SK-N-SH (cell line): ENCODE data around the gene ANKRD33B. TPM values are rescaled to one million over a fixed set of nuclear protein-coding genes. Genes with fewer than 3 reads are reported as not detected.
A peak's percentile ranks its signal among the peaks of the same experiment; 100 is the strongest.

Experiments
- CTCF ChIA-PET: fragments of 300-600, 350-600 bp; formaldehyde crosslinking; extraction: SDS; loops from one replicate; lab custom pipeline; 2021; lab: Yijun Ruan, JAX
- POLR2A ChIA-PET: fragments of 350-600 bp; sonication (Branson Sonifier 250); formaldehyde crosslinking; extraction: SDS; loops from one replicate; lab custom pipeline; 2020; ENCODE audit warnings: antibody characterized with exemption, inconsistent platforms; lab: Yijun Ruan, JAX
- DNase-seq: peaks from one replicate; pipeline ENCODE4 v3.0.0; 2012
- H2AFZ ChIP-seq: fragments of 200-600 bp; sonication (generic); 2 replicates; pipeline ENCODE4 v1.8.1; 2016; ENCODE audit warnings: antibody characterized with exemption, mild to moderate bottlenecking, low read depth
- H3F3A ChIP-seq: fragments of 200-600 bp; sonication (generic); replicated peaks from 2 replicates; pipeline ENCODE3; 2016; ENCODE audit warnings: antibody characterized with exemption, mild to moderate bottlenecking; ENCODE audit not compliant: insufficient read depth
- H3K27ac ChIP-seq, 2 experiments: fragments of 200-500 bp in 1 of 2; fragments of 200-600 bp in 1 of 2; sonication (Bioruptor generic) in 1 of 2; sonication (generic), shearing (Covaris generic) in 1 of 2; 2 replicates each; pipeline versions ENCODE4 v1.5.1 to v1.6.1; 2014 to 2016; ENCODE audit warnings: low read depth in 2 of 2, inconsistent platforms in 1 of 2, low read length in 1 of 2, mild to moderate bottlenecking in 1 of 2, mixed read lengths in 1 of 2
- H3K27me3 ChIP-seq: fragments of 200-600 bp; sonication (generic), shearing (Covaris generic); 2 replicates; pipeline ENCODE4 v1.6.1; 2016; ENCODE audit warnings: mixed run types; ENCODE audit not compliant: insufficient read depth
- H3K36me3 ChIP-seq, 2 experiments: fragments of 200-500 bp in 1 of 2; fragments of 200-600 bp in 1 of 2; sonication (Bioruptor generic) in 1 of 2; sonication (generic) in 1 of 2; replicated peaks in 1 of 2; 2 replicates each; pipeline versions ENCODE3 to v1.5.1; 2014 to 2016; ENCODE audit warnings: low read length in 1 of 2, mild to moderate bottlenecking in 1 of 2; ENCODE audit not compliant: insufficient read depth in 2 of 2, control insufficient read depth in 1 of 2
- H3K4me1 ChIP-seq, 2 experiments: fragments of 200-500 bp in 1 of 2; fragments of 200-600 bp in 1 of 2; sonication (Bioruptor generic) in 1 of 2; sonication (generic), shearing (Covaris generic) in 1 of 2; 2 replicates each; pipeline versions ENCODE4 v1.5.1 to v1.6.1; 2014 to 2016; ENCODE audit warnings: low read depth in 1 of 2, low read length in 1 of 2, mixed run types in 1 of 2; ENCODE audit not compliant: insufficient read depth in 2 of 2, control insufficient read depth in 1 of 2
- H3K4me2 ChIP-seq: fragments of 200-600 bp; sonication (generic), shearing (Covaris generic); 2 replicates; pipeline ENCODE4 v1.6.1; 2017; ENCODE audit warnings: mixed run types
- H3K4me3 ChIP-seq, 2 experiments: fragments of 200-500 bp in 1 of 2; fragments of 200-600 bp in 1 of 2; sonication (Bioruptor generic) in 1 of 2; sonication (generic), shearing (Covaris generic) in 1 of 2; 2 replicates each; pipeline versions ENCODE4 v1.5.1 to v1.8.1; 2014 to 2016; ENCODE audit warnings: low read depth in 2 of 2, inconsistent platforms in 1 of 2, low read length in 1 of 2, mild to moderate bottlenecking in 1 of 2, mixed read lengths in 1 of 2, moderate library complexity in 1 of 2
- H3K79me2 ChIP-seq: fragments of 200-600 bp; sonication (generic); 2 replicates; pipeline ENCODE4 v1.8.1; 2017; ENCODE audit warnings: mild to moderate bottlenecking; ENCODE audit not compliant: insufficient read depth
- H3K9ac ChIP-seq: fragments of 200-600 bp; sonication (generic); 2 replicates; pipeline ENCODE4 v1.6.1; 2017; ENCODE audit warnings: mixed run types
- H3K9me2 ChIP-seq: fragments of 200-600 bp; sonication (generic); 2 replicates; pipeline ENCODE4 v1.6.1; 2017; ENCODE audit warnings: mixed run types
- H3K9me3 ChIP-seq: fragments of 200-600 bp; sonication (generic); 2 replicates; pipeline ENCODE4 v1.6.1; 2017; ENCODE audit warnings: mixed run types, mild to moderate bottlenecking, moderate library complexity
- H4K20me1 ChIP-seq: fragments of 200-600 bp; sonication (generic); 2 replicates; pipeline ENCODE4 v1.6.1; 2017; ENCODE audit warnings: mild to moderate bottlenecking, mixed run types; ENCODE audit not compliant: insufficient read depth
- CHD2 ChIP-seq: fragments of 150-350 bp; IDR thresholded peaks from 2 replicates; pipeline ENCODE4 v1.6.1; 2018; ENCODE audit warnings: low read length; ENCODE audit not compliant: partially characterized antibody
- EP300 ChIP-seq, 2 experiments: IDR thresholded peaks; 2 replicates each; pipeline versions ENCODE4 v1.4.0 to v1.6.1; 2012; ENCODE audit warnings: borderline replicate concordance in 1 of 2, low read depth in 1 of 2, low read length in 1 of 2
- EZH2phosphoT487 ChIP-seq: fragments of 200-600 bp; sonication (generic); IDR thresholded peaks from 2 replicates; pipeline ENCODE4 v1.6.1; 2017; ENCODE audit warnings: low read depth, mixed run types, mild to moderate bottlenecking, antibody characterized with exemption, moderate library complexity, borderline replicate concordance
- FOSL2 ChIP-seq: IDR thresholded peaks from 2 replicates; pipeline ENCODE4 v1.4.0; 2012; ENCODE audit warnings: low read depth, mild to moderate bottlenecking, moderate library complexity, borderline replicate concordance
- FOXM1 ChIP-seq: IDR thresholded peaks from 2 replicates; pipeline ENCODE4 v1.4.0; 2012; ENCODE audit warnings: low read depth, mild to moderate bottlenecking
- JUND ChIP-seq: IDR thresholded peaks from 2 replicates; pipeline ENCODE4 v1.4.0; 2012
- MAX ChIP-seq: IDR thresholded peaks from 2 replicates; pipeline ENCODE4 v1.4.0; 2012; ENCODE audit warnings: low read depth
- MEF2A ChIP-seq: IDR thresholded peaks from 2 replicates; pipeline ENCODE4 v1.4.0; 2012; ENCODE audit warnings: low read depth, borderline replicate concordance
- MXI1 ChIP-seq: IDR thresholded peaks from 2 replicates; pipeline ENCODE4 v1.6.1; 2012; ENCODE audit warnings: mild to moderate bottlenecking, low read depth, low read length, improper control_type of control experiment
- PBX3 ChIP-seq: IDR thresholded peaks from 2 replicates; pipeline ENCODE4; 2012
- POLR2AphosphoS5 ChIP-seq: IDR thresholded peaks from 2 replicates; pipeline ENCODE4 v1.6.1; 2012; ENCODE audit warnings: low read depth, low read length
- RAD21 ChIP-seq: IDR thresholded peaks from 2 replicates; pipeline ENCODE4 v1.6.1; 2012; ENCODE audit warnings: mild to moderate bottlenecking, low read length
- RCOR1 ChIP-seq: fragments of 150-350 bp; IDR thresholded peaks from 2 replicates; pipeline ENCODE4 v1.6.1; 2017; ENCODE audit warnings: antibody characterized with exemption, low read length
- REST ChIP-seq: IDR thresholded peaks from 2 replicates; pipeline ENCODE4 v1.6.1; 2012; ENCODE audit warnings: mild to moderate bottlenecking, low read depth, low read length, moderate library complexity
- RXRA ChIP-seq: IDR thresholded peaks from 2 replicates; pipeline ENCODE4 v1.4.0; 2012; ENCODE audit warnings: low read depth, mild to moderate bottlenecking, borderline replicate concordance
- TCF12 ChIP-seq: IDR thresholded peaks from 2 replicates; pipeline ENCODE4 v1.4.0; 2012
- TEAD4 ChIP-seq: IDR thresholded peaks from 2 replicates; pipeline ENCODE4 v1.4.0; 2012; ENCODE audit warnings: mild to moderate bottlenecking, borderline replicate concordance; ENCODE audit not compliant: insufficient read depth
- USF1 ChIP-seq: IDR thresholded peaks from 2 replicates; pipeline ENCODE4 v1.4.0; 2012; ENCODE audit warnings: low read depth, borderline replicate concordance
- USF2 ChIP-seq: fragments of 150-350 bp; IDR thresholded peaks from 2 replicates; pipeline ENCODE4 v1.6.1; 2017; ENCODE audit warnings: antibody characterized with exemption, low read length, low read depth, borderline replicate concordance
- YY1 ChIP-seq: IDR thresholded peaks from 2 replicates; pipeline ENCODE4 v1.4.0; 2012; ENCODE audit warnings: low read depth, mild to moderate bottlenecking
- ZBTB33 ChIP-seq: IDR thresholded peaks from 2 replicates; pipeline ENCODE4 v1.4.0; 2012; ENCODE audit warnings: low read depth, borderline replicate concordance
- WGBS: methylation state at CpG from one replicate; pipeline ENCODE4 v1.1.6; 2017; ENCODE audit warnings: low lambda C conversion rate; 5-methylcytosine and 5-hydroxymethylcytosine counted together
- polyA plus RNA-seq, 3 experiments: library from polyadenylated mRNA; depleted of rRNA; stranded (reverse); fragments of >200 nt; gene quantifications; 2 replicates each; pipeline ENCODE4 v1.2.3, GENCODE V29; 2012

Gene ANKRD33B
- polyA plus RNA-seq, 1 of the 3 experiments (the other 2 are of a cell fraction) = 1.8 TPM

GRCh38 chr5:10691826-10692785 is 128.2 kb downstream of the ANKRD33B start:
- Histone ChIP-seq H3K9me3 (0 out of 2 replicates have a peak, but pooled peaks cover 2% of the 10 kb centered on the region), H3K9me2 (no peaks in the 10 kb centered on the region), H3K36me3 (peaks cover 0 to 4% of the 10 kb centered on the region in 2 experiments), H3K4me3 (no peak overlapping the region), H3K79me2 (peaks cover 43% of the 10 kb centered on the region; the same call in 1 of the 2 replicates), H3K4me2 (peak overlapping the region; percentile 69), H2AFZ (no peak overlapping the region), H3K4me1 (peaks cover 33 to 36% of the 10 kb centered on the region in 2 experiments), H4K20me1 (no peaks in the 10 kb centered on the region; the same call in 1 of the 2 replicates), H3K27ac (peak overlapping the region; percentile 88 to 92), H3K27me3 (no peaks in the 10 kb centered on the region), H3K9ac (peak overlapping the region; percentile 66), H3F3A (peaks cover 24% of the 10 kb centered on the region)
- POLR2A ChIA-PET = no interaction called here
- CTCF ChIA-PET = interaction anchor here (1.1 to 4.5 kb wide), 2 partner anchors 9 to 240 kb away, joined by 3 to 25 read pairs; no protein-coding TSS in a partner anchor
- no peak for DNase-seq
- WGBS = 46% methylated on average over 16 of the region's 16 CpGs
- TF ChIP-seq RAD21 = no peak
- no peak for TF ChIP-seq REST
- TF ChIP-seq MXI1 = no peak
- peak; percentile 78 for TF ChIP-seq PBX3
- TF ChIP-seq TEAD4 = peak; percentile 91
- TF ChIP-seq FOSL2 = peak; percentile 84; the same call in 1 of the 2 replicates
- TF ChIP-seq EP300 (IDR thresholded peaks at IDR 0.05; ENCODE audit: borderline replicate concordance in 1 of 2, low read depth in 1 of 2, low read length in 1 of 2) = peak in 1 of 2 experiments; percentile 81; a peak in 1 of 4 replicates
- TF ChIP-seq CHD2 = no peak
- TF ChIP-seq RCOR1 = no peak
- no peak for TF ChIP-seq YY1
- TF ChIP-seq MAX = 0 out of 2 replicates have a peak, but pooled peaks have one; percentile 10
- TF ChIP-seq USF1 = no peak
- no peak for TF ChIP-seq EZH2phosphoT487
- no peak for TF ChIP-seq FOXM1
- TF ChIP-seq TCF12 = peak; percentile 81
- TF ChIP-seq USF2 = no peak
- no peak; the same call in 1 of the 2 replicates for TF ChIP-seq POLR2AphosphoS5
- TF ChIP-seq MEF2A = no peak
- peak; percentile 91 for TF ChIP-seq JUND
- no peak for TF ChIP-seq RXRA
- TF ChIP-seq ZBTB33 = no peak
